H1 (cell line): Measurements from ENCODE around the gene SCGB1A1.

Experiments
- CHD2 ChIP-seq: IDR thresholded peaks from 2 replicates; pipeline ENCODE4 v1.6.1; 2012; ENCODE audit warnings: low read length, improper control_type of control experiment
- NRF1 ChIP-seq: IDR thresholded peaks from 2 replicates; pipeline ENCODE4 v1.6.1; 2011; ENCODE audit warnings: mild to moderate bottlenecking, low read depth, low read length, improper control_type of control experiment
- RFX5 ChIP-seq: IDR thresholded peaks from 2 replicates; pipeline ENCODE4 v1.6.1; 2011; ENCODE audit warnings: low read depth, low read length, improper control_type of control experiment, borderline replicate concordance
- RNF2 ChIP-seq: fragments of 200-900, 300-1000 bp; sonication (generic); IDR thresholded peaks from 2 replicates; pipeline ENCODE4 v1.7.1; 2016; ENCODE audit warnings: borderline replicate concordance, low read depth, mild to moderate bottlenecking, antibody characterized with exemption, low read length; ENCODE audit not compliant: poor library complexity, severe bottlenecking; ENCODE audit errors: missing control alignments
- ZNF274 ChIP-seq: IDR thresholded peaks from 2 replicates; pipeline ENCODE4 v1.7.0; 2012; ENCODE audit warnings: low read length, borderline replicate concordance; ENCODE audit errors: extremely low read depth
- TF ChIP-seq, protein P1 (sequence below): IDR thresholded peaks from 2 replicates; pipeline ENCODE4 v1.6.1; 2012; ENCODE audit warnings: low read length, inconsistent platforms

- TF ChIP-seq NRF1: no peak
- TF ChIP-seq, protein P1, sequence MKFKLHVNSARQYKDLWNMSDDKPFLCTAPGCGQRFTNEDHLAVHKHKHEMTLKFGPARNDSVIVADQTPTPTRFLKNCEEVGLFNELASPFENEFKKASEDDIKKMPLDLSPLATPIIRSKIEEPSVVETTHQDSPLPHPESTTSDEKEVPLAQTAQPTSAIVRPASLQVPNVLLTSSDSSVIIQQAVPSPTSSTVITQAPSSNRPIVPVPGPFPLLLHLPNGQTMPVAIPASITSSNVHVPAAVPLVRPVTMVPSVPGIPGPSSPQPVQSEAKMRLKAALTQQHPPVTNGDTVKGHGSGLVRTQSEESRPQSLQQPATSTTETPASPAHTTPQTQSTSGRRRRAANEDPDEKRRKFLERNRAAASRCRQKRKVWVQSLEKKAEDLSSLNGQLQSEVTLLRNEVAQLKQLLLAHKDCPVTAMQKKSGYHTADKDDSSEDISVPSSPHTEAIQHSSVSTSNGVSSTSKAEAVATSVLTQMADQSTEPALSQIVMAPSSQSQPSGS: no peak
- no peak for TF ChIP-seq CHD2
- TF ChIP-seq RFX5: no peak
- no peak for TF ChIP-seq RNF2
- no peak for TF ChIP-seq ZNF274
Observed at GRCh38 chr11:62399172-62399877, 19.5 kb upstream of the SCGB1A1 start.
